ENCODE data around the gene CUL9. TPM values are rescaled to one million over a fixed set of nuclear protein-coding genes. Genes with fewer than 3 reads are reported as not detected.

CUL9 gene
- total RNA-seq, 1 experiment from 2014 or later = 30.4 TPM

GRCh38 chr6:43268782-43269272 lies 86.8 kb downstream of the CUL9 start:
- H3K4me2 ChIP-seq (ENCODE audit: low read length) = no peak overlapping the region
- no peaks in the 10 kb centered on the region for H4K20me1 ChIP-seq (ENCODE audit: low read length)
- no peak overlapping the region for H3K27ac ChIP-seq (ENCODE audit: low read length)
- H3K9me2 ChIP-seq (replicated peaks; ENCODE audit: low read length) = no peaks in the 10 kb centered on the region
- no peak overlapping the region for H3K4me3 ChIP-seq (ENCODE audit: low read length)
- CTCF ChIA-PET = no interaction called here
- no peak overlapping the region for H2AFZ ChIP-seq (ENCODE audit: low read length)
- POLR2A ChIA-PET (ENCODE audit: unreplicated experiment) = no interaction called here
- H3K36me3 ChIP-seq (ENCODE audit: low read depth, low read length) = no peaks in the 10 kb centered on the region
- no peak for TF ChIP-seq CTCF (conservative IDR thresholded peaks at IDR 0.05; ENCODE audit: low read depth, low read length)
- no peak for TF ChIP-seq EZH2 (IDR thresholded peaks at IDR 0.05; ENCODE audit: low read length, unreplicated experiment)
- no peak for TF ChIP-seq EZH2phosphoT487 (IDR thresholded peaks at IDR 0.05; ENCODE audit: borderline replicate concordance, low read length)
- ATAC-seq (no peak), DNase-seq (no peak)
- intact Hi-C loops (cut with micrococcal nuclease) = no loop called here
- H3K9me3 ChIP-seq (ENCODE audit: low read length) = no peaks in the 10 kb centered on the region
- H3K27me3 ChIP-seq (ENCODE audit: low read length) = peaks cover 1% of the 10 kb centered on the region; the same call in 1 of the 2 replicates
- H3K4me1 ChIP-seq (ENCODE audit: insufficient read depth, low read length) = no peaks in the 10 kb centered on the region
- no peak overlapping the region for H3K9ac ChIP-seq (ENCODE audit: low read length)
- no TSS peak for BruUV-seq (replicated peaks)
- H3K79me2 ChIP-seq (ENCODE audit: low read length) = no peaks in the 10 kb centered on the region
- no peaks in the 10 kb centered on the region for H3F3A ChIP-seq (ENCODE audit: low read length, unreplicated experiment)

GRCh38 chr6:43269273-43270007 lies 87.4 kb downstream of the CUL9 start:
- DNase-seq = no peak
- H2AFZ ChIP-seq (ENCODE audit: low read length) = no peak overlapping the region
- no peak for ATAC-seq
- H3K4me3 ChIP-seq (ENCODE audit: low read length) = no peak overlapping the region
- BruUV-seq (replicated peaks) = no TSS peak
- peaks cover 6% of the 10 kb centered on the region for H3K27me3 ChIP-seq (ENCODE audit: low read length)
- H3K36me3 ChIP-seq (ENCODE audit: low read depth, low read length) = no peaks in the 10 kb centered on the region
- intact Hi-C loops (cut with micrococcal nuclease) = no loop called here
- no peak overlapping the region for H3K9ac ChIP-seq (ENCODE audit: low read length)
- H3K4me2 ChIP-seq (ENCODE audit: low read length) = no peak overlapping the region
- no peaks in the 10 kb centered on the region for H3K9me2 ChIP-seq (replicated peaks; ENCODE audit: low read length)
- no peaks in the 10 kb centered on the region for H3F3A ChIP-seq (ENCODE audit: low read length, unreplicated experiment)
- H4K20me1 ChIP-seq (ENCODE audit: low read length) = no peaks in the 10 kb centered on the region
- TF ChIP-seq EZH2phosphoT487 (IDR thresholded peaks at IDR 0.05; ENCODE audit: borderline replicate concordance, low read length) (no peak), EZH2 (IDR thresholded peaks at IDR 0.05; ENCODE audit: low read length, unreplicated experiment) (no peak), CTCF (conservative IDR thresholded peaks at IDR 0.05; ENCODE audit: low read depth, low read length) (no peak)
- ChIA-PET CTCF (no interaction called here), POLR2A (ENCODE audit: unreplicated experiment) (no interaction called here)
- H3K79me2 ChIP-seq (ENCODE audit: low read length) = no peaks in the 10 kb centered on the region
- H3K4me1 ChIP-seq (ENCODE audit: insufficient read depth, low read length) = no peaks in the 10 kb centered on the region
- H3K9me3 ChIP-seq (ENCODE audit: low read length) = no peaks in the 10 kb centered on the region
- no peak overlapping the region for H3K27ac ChIP-seq (ENCODE audit: low read length)

GRCh38 chr6:43271103-43271815 lies 89.3 kb downstream of the CUL9 start:
- POLR2A ChIA-PET (ENCODE audit: unreplicated experiment) = no interaction called here
- no peaks in the 10 kb centered on the region for H3K79me2 ChIP-seq (ENCODE audit: low read length)
- H3K4me3 ChIP-seq (ENCODE audit: low read length) = no peak overlapping the region
- H3K27me3 ChIP-seq (ENCODE audit: low read length) = peaks cover 17% of the 10 kb centered on the region
- intact Hi-C loops (cut with micrococcal nuclease) = no loop called here
- H3K36me3 ChIP-seq (ENCODE audit: low read depth, low read length) = no peaks in the 10 kb centered on the region
- no peaks in the 10 kb centered on the region for H3K9me2 ChIP-seq (replicated peaks; ENCODE audit: low read length)
- H3K9ac ChIP-seq (ENCODE audit: low read length) = no peak overlapping the region
- no peak overlapping the region for H3K27ac ChIP-seq (ENCODE audit: low read length)
- no peaks in the 10 kb centered on the region for H3K9me3 ChIP-seq (ENCODE audit: low read length)
- no peaks in the 10 kb centered on the region for H3F3A ChIP-seq (ENCODE audit: low read length, unreplicated experiment)
- H3K4me2 ChIP-seq (ENCODE audit: low read length) = no peak overlapping the region
- CTCF ChIA-PET = no interaction called here
- ATAC-seq = no peak
- H3K4me1 ChIP-seq (ENCODE audit: insufficient read depth, low read length) = no peaks in the 10 kb centered on the region
- H4K20me1 ChIP-seq (ENCODE audit: low read length) = no peaks in the 10 kb centered on the region
- BruUV-seq (replicated peaks) = no TSS peak
- no peak overlapping the region for H2AFZ ChIP-seq (ENCODE audit: low read length)
- no peak for DNase-seq
- TF ChIP-seq CTCF (conservative IDR thresholded peaks at IDR 0.05; ENCODE audit: low read depth, low read length) = no peak
- TF ChIP-seq EZH2 (IDR thresholded peaks at IDR 0.05; ENCODE audit: low read length, unreplicated experiment) = no peak
- TF ChIP-seq EZH2phosphoT487 (IDR thresholded peaks at IDR 0.05; ENCODE audit: borderline replicate concordance, low read length) = no peak
